Osteocyte (in vitro differentiated cells): ENCODE data around the gene SUN1. TPM values are rescaled to one million over a fixed set of nuclear protein-coding genes. Genes with fewer than 3 reads are reported as not detected.

Experiments
- DNase-seq: peaks from one replicate; pipeline ENCODE4 v3.0.0; 2021; ENCODE audit warnings: mixed read lengths; ENCODE audit not compliant: unreplicated experiment; ENCODE audit errors: extremely low spot score
- H3K27ac Mint-ChIP-seq: one replicate; pipeline ENCODE4 v1.8.0; 2021; ENCODE audit warnings: mild to moderate bottlenecking, mixed read lengths; ENCODE audit not compliant: unreplicated experiment
- H3K27me3 Mint-ChIP-seq: one replicate; pipeline ENCODE4 v1.8.0; 2021; ENCODE audit warnings: mixed read lengths; ENCODE audit not compliant: unreplicated experiment
- H3K36me3 Mint-ChIP-seq: one replicate; pipeline ENCODE4 v1.8.0; 2021; ENCODE audit warnings: mixed read lengths; ENCODE audit not compliant: unreplicated experiment
- H3K4me1 Mint-ChIP-seq: one replicate; pipeline ENCODE4 v1.8.0; 2021; ENCODE audit warnings: mixed read lengths; ENCODE audit not compliant: unreplicated experiment
- H3K4me3 Mint-ChIP-seq: one replicate; pipeline ENCODE4 v1.8.0; 2021; ENCODE audit warnings: mild to moderate bottlenecking, moderate library complexity, mixed read lengths; ENCODE audit not compliant: unreplicated experiment
- H3K9me3 Mint-ChIP-seq: one replicate; pipeline ENCODE4 v1.8.0; 2021; ENCODE audit warnings: mixed read lengths; ENCODE audit not compliant: unreplicated experiment
- long read RNA-seq: library from polyadenylated mRNA; unstranded; transcript quantifications from one replicate; pipeline ENCODE4 v2.0.0, GENCODE V29; 2021
- total RNA-seq: library from RNA; stranded (reverse); gene quantifications from 2 replicates; pipeline ENCODE4 v1.2.1, GENCODE V29; 2021
- TF ChIP-seq, protein P1 (sequence below): fragments of 200-600 bp; sonication (generic); IDR thresholded peaks from 2 replicates; pipeline ENCODE4 v1.5.0; 2021; ENCODE audit warnings: antibody characterized with exemption, mild to moderate bottlenecking, moderate library complexity

The SUN1 gene, protein sequence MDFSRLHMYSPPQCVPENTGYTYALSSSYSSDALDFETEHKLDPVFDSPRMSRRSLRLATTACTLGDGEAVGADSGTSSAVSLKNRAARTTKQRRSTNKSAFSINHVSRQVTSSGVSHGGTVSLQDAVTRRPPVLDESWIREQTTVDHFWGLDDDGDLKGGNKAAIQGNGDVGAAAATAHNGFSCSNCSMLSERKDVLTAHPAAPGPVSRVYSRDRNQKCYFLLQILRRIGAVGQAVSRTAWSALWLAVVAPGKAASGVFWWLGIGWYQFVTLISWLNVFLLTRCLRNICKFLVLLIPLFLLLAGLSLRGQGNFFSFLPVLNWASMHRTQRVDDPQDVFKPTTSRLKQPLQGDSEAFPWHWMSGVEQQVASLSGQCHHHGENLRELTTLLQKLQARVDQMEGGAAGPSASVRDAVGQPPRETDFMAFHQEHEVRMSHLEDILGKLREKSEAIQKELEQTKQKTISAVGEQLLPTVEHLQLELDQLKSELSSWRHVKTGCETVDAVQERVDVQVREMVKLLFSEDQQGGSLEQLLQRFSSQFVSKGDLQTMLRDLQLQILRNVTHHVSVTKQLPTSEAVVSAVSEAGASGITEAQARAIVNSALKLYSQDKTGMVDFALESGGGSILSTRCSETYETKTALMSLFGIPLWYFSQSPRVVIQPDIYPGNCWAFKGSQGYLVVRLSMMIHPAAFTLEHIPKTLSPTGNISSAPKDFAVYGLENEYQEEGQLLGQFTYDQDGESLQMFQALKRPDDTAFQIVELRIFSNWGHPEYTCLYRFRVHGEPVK
- total RNA-seq, result 212 and 226 TPM in 2 replicates
- long read RNA-seq, full-length matches to known transcripts, result 20 of 505 reads
- long read RNA-seq, partial matches to known transcripts, result 103 of 505 reads
- long read RNA-seq, other reads (novel, unspliced or antisense), result 382 of 505 reads

- H3K9me3 Mint-ChIP-seq, result no peaks in the 10 kb centered on the region
Observed at GRCh38 chr7:832167-832967, at the start of gene SUN1. Gene SUN1, plus strand, starts transcription at chr7:832476. Its CDS starts 49 bp downstream, at chr7:832525.

GRCh38 chr7:782718-783449 is 49.4 kb upstream of the SUN1 start:
- Mint-ChIP-seq H3K27ac (peak overlapping the region; percentile 56), H3K4me1 (peaks cover 49% of the 10 kb centered on the region), H3K36me3 (peaks cover 18% of the 10 kb centered on the region), H3K4me3 (no peak overlapping the region), H3K27me3 (no peaks in the 10 kb centered on the region), H3K9me3 (no peaks in the 10 kb centered on the region)
- TF ChIP-seq, protein P1, sequence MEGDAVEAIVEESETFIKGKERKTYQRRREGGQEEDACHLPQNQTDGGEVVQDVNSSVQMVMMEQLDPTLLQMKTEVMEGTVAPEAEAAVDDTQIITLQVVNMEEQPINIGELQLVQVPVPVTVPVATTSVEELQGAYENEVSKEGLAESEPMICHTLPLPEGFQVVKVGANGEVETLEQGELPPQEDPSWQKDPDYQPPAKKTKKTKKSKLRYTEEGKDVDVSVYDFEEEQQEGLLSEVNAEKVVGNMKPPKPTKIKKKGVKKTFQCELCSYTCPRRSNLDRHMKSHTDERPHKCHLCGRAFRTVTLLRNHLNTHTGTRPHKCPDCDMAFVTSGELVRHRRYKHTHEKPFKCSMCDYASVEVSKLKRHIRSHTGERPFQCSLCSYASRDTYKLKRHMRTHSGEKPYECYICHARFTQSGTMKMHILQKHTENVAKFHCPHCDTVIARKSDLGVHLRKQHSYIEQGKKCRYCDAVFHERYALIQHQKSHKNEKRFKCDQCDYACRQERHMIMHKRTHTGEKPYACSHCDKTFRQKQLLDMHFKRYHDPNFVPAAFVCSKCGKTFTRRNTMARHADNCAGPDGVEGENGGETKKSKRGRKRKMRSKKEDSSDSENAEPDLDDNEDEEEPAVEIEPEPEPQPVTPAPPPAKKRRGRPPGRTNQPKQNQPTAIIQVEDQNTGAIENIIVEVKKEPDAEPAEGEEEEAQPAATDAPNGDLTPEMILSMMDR, result no peak
- DNase-seq, result no peak

More at GRCh38 chr7:832167-832967, at the start of gene SUN1:
- H3K27ac Mint-ChIP-seq, result peak within 1 kb of the TSS; percentile 98
- no peaks in the 10 kb centered on the region for H3K27me3 Mint-ChIP-seq
- H3K4me1 Mint-ChIP-seq, result peaks cover 65% of the 10 kb centered on the region
- TF ChIP-seq, protein P1, result no peak
- H3K4me3 Mint-ChIP-seq, result peak within 1 kb of the TSS; percentile 59
- no peak for DNase-seq
- H3K36me3 Mint-ChIP-seq, result peaks cover 14% of the 10 kb centered on the region

- TF ChIP-seq, protein P1, result no peak
- Mint-ChIP-seq H3K9me3 (no peaks in the 10 kb centered on the region), H3K27me3 (no peaks in the 10 kb centered on the region), H3K27ac (no peak overlapping the region), H3K4me1 (peaks cover 39% of the 10 kb centered on the region), H3K36me3 (peaks cover 18% of the 10 kb centered on the region), H3K4me3 (no peak overlapping the region)
- DNase-seq, result no peak
Observed at GRCh38 chr7:783556-784490, 48.5 kb upstream of the SUN1 start.

GRCh38 chr7:784971-785370 is 47.3 kb upstream of the SUN1 start:
- Mint-ChIP-seq H3K27ac (no peak overlapping the region), H3K36me3 (peaks cover 18% of the 10 kb centered on the region), H3K4me3 (no peak overlapping the region), H3K9me3 (no peaks in the 10 kb centered on the region), H3K27me3 (no peaks in the 10 kb centered on the region), H3K4me1 (peaks cover 28% of the 10 kb centered on the region)
- no peak for DNase-seq
- TF ChIP-seq, protein P1, result no peak
